ELR (cell line): ENCODE data around the gene C20orf204.

Experiments
- DNase-seq: peaks from one replicate; pipeline ENCODE4 v3.0.0-alpha.2; 2015; ENCODE audit warnings: low read depth

The C20orf204 gene

DNA sequence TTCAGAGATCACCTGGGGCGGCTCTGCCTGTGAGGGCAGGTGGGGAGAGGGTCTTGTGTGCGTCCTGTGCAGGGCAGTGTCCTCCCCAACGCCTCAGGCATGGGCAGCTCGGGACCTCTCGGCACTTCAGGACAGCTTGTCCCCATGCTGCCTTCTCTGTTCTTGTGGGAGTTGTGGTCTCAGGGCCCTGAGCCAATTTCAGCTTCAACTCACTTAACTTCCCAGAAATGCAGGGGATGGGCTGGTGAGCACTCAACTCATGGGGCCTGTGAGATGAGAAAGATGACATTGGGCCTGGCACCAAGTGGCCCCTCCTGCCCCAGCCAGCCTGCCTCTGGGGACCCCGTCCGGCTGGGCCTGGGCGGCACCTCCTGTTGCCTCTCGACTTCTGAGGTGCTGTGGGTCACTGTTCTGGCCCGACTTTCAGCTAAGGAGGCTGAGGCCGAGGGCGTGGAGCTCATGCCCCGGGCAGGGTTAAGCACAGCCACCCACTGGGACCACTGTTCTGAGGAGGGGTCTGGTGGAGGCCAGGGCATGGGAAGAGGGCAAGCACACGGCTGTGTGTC is 36.6 kb downstream of the C20orf204 start:
- no peak for DNase-seq

DNA sequence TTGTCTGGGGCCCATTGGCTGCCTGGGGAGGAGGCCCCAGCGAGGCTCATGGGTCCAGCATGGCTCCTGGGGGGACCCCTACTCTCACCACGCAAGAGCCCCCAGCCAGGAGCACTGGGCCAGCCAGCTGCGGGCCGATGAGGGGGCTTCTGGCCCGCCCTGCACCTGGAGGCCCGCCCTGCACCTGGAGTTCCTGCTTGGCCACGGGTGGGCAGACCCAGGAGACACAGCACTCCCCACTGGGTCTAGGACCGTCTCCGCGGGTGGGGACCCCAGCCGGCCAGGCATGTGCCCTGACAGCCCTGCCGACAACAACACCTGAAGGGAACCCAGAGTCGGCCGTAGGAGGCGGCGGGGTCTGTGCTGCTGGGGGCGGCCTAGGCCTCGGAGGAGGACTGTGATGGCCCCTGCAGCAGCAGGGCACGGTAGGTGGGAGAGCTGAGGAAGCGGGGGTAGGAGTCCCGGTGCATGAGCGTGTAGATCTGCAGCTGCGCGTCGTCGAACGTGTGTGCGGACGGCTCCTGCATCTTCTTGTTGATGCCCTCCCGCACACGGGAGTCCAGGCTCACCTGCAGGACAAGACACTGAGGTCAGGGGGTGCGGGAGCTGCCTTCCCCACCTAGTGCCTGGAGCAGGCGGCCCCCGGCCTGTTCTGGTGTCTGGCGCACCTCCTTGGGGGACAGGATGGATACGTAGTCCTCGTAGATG is 37.6 kb downstream of the C20orf204 start:
- no peak for DNase-seq

DNA sequence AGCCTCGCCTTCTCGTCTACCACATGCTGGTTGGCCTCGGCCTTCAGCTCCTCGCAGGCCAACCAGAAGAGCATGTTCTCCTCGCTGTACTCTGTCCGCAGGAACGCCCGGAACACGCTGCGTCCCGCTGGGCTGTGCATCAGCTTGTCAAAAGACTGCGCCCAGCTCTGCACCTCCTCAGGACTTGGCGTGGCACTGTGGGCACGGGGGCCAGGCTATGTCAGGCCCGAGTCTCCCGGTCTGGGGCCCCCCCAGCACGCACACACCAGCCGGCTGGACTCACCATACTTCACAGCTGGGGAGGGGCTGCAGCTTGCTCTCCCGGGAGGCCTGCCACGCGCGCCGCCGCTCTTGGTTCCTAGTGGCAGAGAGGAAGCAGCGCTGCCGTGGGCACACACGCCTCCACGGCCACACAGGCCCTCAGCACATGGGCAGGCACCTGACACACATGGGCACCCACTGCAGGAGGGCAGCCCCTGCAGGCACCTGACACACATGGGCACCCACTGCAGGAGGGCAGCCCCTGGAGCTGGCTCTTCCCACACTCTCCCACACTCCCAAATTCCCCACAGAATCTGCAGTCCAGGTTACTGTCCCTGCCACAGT is 38.3 kb downstream of the C20orf204 start:
- DNase-seq: no peak

DNA sequence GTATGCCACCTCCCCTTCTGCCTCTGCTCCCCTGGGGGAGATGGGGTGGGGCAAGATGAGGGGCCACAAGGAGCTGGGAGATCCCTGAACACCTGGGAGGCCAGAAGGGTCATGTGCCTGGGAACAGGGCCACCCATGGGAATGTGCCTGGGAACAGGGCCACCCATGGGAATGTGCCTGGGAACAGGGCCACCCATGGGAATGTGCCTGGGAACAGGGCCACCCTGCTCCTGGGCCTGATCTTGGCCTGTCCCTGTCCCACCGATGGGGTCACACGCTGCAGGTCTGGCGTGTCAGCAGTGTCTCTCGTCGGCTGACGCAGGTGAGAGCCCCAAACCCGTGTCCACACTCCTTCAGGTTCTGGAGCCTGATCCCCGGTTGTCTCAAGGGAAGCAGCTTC is 39.0 kb downstream of the C20orf204 start:
- DNase-seq: no peak

DNA sequence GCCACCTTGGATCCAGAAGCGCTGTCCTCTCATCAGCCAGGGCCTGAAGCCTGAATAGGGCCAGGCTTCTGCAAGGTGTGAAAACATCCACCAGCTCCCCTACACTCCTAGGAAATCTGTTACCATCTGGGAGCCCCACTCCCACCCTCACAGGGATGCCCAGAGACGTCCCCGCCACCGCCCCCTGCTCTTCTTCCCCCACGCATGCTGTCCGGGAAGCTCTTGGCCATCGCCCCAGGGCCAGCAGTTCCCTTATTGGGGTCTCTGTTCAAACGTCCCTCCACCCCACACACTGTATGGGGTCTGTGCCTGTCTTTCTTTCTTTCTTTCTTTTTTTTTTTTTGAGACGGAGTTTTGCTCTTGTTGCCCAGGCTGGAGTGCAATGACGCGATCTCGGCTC is 39.6 kb downstream of the C20orf204 start:
- no peak for DNase-seq

DNA sequence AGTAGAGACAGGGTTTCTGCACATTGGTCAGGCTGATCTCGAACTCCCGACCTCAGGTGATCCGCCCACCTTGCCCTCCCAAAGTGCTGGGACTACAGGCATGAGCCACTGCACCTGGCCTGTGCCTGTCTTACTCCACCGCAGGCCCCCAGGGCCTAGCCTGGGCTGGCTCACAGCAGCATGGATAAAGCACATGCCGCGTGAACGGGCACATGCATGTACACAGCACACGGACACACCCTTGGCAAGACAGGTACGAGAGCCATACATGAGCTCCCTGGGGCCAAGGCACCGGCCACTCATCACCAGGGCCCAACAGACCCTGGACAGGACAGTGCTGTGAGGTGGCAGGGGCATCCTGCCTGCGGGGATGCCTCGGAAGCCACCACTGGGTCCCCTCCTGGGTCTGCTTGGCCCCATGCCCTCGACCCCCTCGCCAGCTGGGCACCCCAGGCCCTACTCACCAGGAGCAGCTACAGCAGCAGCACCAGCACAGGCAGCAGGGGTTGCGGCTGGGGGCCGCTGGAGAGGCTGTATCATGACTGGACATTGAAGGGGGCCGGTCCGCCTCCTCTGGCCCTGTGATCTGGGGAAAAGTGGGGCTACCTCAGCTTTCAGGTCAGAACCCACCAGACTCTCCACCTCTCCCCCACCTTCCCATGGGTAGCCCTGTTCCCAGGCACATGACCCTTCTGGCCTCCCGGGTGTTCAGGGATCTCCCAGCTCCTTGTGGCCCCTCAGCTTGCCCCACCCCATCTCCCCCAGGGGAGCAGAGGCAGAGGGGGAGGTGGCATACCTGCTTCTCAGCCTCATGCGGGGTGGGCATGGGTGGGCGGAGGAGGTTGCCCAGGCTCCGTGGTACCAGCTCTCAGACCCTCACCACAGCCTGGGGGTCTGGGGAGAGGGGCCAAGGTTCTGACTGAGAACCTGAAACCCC is 40.3 kb downstream of the C20orf204 start:
- DNase-seq: no peak

DNA sequence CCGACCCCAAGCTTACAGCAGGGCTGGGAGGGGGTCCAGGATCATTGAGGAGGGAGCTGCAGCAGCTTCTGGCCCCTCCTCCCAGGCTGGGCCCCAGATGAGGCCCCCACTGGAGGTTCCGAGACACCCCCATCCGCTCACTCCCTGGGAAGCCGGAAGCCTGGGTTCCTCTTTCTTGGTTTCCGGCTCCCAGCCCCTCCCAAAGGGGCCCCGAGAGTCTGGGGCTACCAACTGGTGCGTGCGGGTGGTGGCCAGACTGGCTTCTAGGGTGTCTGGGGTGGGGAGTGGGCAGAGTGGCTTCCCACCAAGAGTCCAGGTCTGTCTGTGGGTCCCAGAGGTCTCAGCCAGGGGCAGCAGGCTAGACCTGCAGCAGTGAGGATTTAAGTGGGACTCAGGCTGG is 41.1 kb downstream of the C20orf204 start:
- no peak for DNase-seq

DNA sequence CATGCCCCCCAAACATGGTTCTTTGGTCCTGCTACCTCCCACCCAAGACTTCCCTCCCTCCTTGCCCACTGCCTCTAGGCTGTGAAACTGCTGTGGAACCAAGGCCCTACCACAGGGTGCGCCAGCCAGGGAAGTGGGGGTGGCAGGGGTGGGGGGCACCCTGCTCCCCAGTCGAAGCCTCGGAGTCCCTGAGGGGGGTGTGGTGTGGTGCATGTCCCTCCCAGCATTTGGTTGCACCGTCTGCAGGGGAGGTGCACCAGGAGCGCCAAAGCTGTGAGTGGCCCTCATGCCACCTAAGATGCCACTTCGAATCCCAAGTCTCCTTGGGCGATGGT is 41.5 kb downstream of the C20orf204 start:
- DNase-seq: no peak

DNA sequence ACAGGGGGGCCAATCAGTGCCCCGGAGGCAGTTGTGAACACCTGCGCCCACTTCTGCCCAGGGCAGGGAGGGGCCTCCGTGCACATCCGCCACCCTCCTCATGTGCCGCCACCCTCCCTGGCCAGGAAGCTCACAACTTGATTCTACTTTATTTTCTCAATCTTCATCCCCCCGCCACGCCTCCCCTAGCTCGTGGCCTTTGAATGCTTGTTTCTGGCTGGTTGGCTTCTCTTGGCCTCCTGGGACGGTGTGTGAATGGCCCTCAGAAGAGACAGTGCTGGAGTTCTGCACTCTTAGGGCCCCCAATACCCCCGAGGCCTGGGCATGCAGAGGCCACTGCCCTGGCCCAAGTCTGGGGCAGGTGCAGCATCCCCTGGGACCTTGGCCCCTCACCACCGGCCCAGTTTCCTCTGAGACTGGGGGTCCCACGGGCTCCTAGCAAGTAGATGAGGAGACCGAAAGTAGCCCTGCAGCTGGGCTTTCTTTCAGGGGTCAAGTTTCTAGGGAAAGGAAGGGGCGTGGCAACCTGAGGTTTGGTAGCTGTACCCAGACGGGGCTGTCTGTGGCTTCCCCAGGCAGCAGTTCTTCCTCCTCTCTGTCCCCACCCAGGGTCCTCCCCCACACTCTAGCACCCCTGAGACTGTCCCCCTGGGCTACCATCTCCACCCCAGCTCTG is 42.0 kb downstream of the C20orf204 start:
- DNase-seq: no peak

DNA sequence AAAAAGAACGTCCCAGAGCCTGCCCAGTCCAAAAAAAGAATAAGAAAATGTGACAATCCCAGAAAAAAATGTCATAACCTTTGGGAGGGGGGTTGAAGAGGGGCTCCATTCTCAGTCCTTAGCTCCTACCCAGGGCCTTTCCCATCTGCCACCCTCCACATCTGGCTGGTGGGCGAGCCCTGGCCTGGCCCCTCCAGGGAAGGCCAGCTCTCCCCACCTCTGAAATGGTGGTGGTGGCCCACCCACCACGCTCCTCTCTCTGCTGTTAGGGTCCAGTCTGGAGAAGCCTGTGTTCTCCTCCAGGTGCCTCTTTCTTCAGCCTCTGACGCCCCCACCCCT is 42.9 kb downstream of the C20orf204 start:
- no peak for DNase-seq

DNA sequence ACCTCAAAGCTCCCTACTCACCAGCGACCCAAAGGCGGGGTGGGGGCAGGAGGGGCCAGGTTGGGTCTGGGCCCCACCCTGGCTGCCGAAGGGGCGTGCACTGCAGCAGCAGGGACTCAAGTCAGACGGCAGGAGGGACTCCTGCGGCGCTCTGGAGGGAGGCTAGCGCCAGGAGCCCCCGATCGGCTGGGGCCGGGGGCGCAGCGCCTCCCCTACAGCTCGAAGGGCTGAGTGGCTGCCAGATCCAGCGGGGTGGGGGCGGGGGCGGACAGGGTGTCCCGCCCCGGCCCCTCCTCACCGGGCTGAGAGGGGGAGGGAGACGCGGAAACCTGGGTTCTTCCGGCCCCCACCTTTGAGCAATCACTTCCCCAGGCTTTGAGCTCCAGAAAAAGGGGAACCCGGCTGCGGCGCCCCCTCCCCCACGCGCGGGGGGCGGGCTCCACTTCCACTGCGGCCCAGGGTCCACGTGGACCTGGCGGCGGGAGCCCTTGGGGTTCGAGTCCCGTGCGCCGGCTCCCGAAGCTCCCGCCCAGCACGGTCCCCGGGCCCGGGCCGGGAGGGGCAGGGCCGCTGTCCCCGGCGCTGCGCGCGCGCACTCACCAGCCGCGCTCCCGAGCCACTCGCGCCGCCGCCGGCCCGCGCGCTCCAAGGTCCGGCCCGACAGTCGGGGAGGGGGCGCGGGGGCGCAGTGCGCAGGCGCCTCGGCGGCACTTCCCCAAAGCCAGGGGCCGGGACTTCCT is 43.5 kb downstream of the C20orf204 start, which contains the start of gene RGS19:
RGS19 (minus strand) TSS at position 246 of the 740 bp plus-strand sequence. CDS start 2,632 bp downstream, outside the sequence.
- peak; percentile 74 for DNase-seq

DNA sequence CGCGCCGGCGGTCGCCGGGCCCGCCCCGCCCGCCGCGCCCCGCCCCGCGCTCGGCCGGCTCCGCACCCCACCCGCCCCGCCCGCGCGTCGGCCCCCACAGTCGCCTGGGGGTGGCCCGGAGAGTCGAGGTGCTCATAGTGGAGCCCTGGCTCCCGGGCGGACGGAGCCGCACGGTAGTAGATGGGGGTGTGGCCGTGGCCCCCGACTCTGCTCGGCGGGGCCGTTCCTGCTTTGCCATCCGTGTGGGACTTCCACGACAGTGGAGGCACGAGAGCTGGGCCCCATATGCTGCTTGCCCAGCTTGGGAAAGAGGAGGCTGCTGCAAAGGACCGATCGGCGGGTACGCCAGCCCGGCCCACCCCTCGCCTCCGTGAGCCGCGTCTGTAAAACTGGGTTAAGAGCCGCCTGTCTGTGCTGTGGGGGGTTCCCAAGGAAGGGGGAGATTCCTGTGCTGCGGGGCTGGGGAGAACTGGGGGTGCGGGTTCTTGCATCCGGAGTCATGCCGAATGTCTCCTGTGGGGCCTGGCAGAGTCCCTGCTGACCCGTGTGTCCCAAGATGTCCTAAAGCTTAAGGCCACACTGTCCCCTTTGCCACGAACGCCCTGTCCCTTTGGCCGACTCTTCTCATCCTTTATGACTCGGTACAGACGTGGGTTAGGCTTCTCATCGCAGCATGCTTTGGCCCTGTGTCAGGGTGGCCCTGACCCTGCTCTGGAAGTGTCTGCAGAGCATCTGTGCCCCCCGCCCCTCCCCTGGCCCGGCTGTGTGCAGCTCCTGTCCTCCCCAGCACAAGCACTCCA is 44.2 kb downstream of the C20orf204 start, which contains the start of gene OPRL1:
OPRL1 (plus strand) TSS at position 70 of the 800 bp plus-strand sequence. CDS start 12,639 bp downstream, outside the sequence.
- no peak for DNase-seq

DNA sequence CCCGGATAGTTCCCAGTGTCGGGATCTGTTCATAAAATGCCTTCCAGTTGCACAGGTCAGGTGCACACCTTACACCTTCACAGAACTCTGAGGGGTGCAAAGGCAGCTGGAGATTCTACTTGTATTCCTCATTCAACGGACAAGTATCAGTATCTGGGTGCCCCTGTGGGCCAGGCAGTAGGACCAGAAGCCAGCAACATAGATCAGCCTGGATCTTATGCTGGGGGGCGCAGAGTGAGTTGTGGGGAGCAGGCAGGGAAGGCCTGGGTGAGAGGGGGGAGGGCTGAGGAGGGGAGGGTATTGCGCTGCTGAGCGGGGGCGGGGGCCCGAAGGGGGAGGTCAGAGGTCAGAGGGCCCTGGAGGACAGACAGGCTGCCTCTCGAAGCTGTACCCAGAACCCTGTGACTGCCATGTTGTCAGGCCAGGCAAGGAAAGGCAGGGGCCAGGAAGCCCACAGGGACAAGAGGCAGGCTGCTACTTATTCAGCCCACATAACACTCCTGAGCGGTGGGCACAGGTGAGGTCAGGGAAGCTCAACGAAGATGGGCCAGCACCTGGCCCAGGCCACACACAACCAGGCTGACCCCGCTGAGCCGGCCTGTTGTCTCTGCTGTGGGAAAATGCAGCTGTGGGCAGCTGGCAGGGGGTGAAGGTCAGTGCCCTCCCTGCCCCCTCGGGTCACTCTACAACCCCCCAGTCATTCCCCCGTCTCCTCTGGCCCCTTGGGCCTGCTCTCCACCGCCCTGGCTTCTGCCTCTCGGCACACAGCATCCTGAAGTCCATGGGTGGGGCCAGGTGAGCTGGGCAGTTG is 45.0 kb downstream of the C20orf204 start:
- no peak for DNase-seq

DNA sequence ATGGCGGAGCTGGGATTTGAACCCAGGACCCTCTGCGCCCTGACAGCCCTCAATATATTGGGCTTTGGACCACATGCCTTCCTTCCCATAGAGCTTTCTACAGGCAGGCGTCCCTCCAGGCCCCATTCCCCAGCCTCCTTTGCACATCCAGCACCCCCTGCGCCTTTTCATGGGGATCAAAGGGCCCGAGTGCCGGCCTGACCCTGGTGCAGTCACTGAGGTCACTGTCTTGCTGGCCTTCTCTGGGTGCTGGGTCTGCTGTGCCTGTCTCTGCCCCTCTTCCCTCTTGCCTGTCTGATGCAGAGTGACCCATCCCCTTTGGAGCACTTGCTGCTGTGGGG is 45.6 kb downstream of the C20orf204 start:
- no peak for DNase-seq

DNA sequence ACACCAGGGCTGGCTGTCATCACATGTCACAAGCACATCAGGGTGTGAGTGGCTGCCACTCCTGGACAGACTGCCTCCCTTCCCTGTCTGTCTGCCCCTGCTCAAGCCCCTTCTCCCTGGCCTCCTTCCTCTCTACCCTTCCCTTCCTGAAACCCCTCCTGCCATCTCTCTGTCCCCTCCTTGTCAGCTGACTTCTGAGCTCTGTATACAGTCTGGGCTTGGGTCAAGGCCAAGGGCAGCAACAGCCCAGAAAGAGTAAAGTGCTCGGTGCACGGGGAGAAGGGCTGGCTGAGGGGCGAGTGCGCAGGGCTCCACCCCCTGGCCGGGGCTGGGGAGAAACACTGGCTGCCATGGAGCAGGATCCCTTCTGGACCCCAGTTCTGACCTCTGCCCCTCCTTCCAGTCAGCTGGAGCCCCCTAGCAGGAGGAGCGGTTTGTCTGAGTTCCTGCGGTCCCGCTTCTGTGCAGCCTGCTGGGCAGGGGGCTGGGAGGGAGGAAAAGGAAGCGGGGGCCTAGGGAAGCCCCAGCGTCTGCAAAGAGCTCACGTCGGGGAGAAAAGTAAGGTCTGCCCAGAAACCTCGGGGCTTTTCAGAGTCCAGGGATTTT is 46.2 kb downstream of the C20orf204 start:
- DNase-seq: no peak

DNA sequence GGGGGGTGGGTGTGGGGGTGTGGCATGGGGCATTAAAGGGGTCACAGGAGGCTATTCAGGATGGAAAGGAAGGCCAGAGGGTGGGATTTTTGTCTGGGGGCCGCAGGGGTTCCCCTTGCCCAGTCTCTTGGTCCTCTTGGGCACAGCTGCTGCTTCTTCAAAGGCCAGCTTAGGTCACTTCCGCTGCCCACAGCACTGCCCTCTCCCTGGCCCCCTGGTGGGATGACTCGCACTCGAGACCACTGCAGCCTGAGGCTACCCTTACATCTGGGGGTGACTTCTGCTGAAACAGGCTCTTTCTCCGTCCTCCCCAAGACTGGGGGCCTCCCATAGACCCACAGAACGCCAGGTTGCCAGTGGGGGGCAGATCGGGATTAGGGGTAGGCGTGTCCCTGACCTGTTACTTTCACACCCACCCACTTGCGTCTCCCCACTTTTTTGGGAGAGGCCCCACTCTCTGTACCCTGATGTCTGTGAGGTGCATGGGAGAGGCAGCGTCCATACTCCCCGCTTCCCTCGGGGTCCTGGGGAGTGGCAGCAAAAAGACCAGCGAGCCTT is 46.9 kb downstream of the C20orf204 start:
- peak; percentile 64 for DNase-seq

DNA sequence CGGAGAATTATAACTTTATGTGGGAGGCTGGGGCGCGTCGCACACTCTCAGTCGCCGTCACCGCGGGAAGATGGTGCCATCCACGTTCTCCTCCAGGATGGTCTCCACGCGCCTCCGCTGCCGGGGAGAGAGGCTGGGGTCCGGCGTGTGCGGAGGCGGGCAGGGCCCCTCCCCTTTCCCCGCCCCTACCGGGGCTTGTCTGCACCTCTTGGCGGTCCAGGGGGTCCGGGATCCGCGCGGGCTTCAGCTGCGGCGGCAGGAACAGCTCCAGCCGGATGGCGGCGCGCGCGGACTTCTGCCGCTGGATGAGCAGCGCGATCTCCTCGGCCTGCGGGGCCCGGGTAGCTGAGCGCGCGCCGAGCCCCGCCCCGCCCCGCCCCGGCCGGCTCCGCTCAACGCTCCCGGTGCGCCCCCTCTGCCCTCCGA is 47.4 kb downstream of the C20orf204 start:
- peak; percentile 85 for DNase-seq

DNA sequence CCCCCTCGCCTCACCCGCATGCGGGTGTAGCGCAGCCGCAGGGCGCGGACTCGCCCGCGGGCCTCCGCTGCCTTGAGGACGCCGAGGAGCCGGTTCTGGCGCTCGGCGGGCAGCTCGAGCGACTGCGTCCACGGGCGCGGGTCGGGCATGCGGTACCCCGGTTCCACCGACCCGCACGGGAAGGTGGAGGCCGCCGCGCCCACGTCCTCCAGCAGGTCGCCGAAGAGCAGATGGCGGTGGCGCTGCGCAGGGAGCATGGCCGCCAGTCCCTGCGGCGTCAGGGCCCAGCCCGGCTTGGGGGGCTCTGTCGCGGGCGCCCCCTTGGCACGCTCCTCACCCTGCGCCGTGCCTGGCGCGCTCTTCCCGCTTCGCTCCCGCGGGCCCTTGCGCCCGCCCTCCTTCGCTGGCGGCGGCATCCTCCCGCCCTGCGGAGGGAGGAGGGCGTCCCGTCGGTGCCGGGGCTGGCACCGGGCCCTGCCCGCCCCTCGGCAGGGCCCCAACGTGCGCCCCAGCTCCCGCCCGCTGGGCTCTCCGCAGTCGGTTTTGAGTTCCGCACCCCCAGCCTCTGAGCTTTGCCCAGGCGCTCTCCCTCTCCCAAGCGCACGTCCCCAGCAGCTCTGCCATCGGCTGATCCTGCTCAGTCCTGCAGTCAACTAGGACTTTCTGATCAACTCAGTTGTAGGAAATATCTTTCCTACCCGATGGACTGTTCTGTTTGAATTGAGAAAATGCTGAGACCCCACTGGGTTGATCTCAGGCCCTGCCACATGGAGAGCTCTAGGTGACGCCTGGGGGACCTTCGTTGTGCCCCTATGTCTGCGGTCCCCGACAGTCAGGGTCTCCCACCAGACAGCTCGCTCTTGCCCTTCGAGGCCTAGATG is 48.1 kb downstream of the C20orf204 start, which contains the start of gene LKAAEAR1:
LKAAEAR1 (minus strand) TSS at position 595 of the 881 bp plus-strand sequence; CDS start at position 416, 179 bp downstream.
- no peak for DNase-seq
